SK-N-SH treated with all-trans-retinoic acid at 6 μM for 48 hours (cell line): ENCODE results near the gene TRIM72.

Experiments
- BACH2 ChIP-seq: fragments of 250-450 bp; sonication (Bioruptor Pico); IDR thresholded peaks from 2 replicates; pipeline ENCODE4 v1.9.0; 2021; ENCODE audit warnings: mild to moderate bottlenecking, borderline replicate concordance
- TF ChIP-seq, protein P1 (sequence below): fragments of 250-450 bp; sonication (Bioruptor Pico); IDR thresholded peaks from 2 replicates; pipeline ENCODE4 v1.8.0; 2020; ENCODE audit warnings: mild to moderate bottlenecking, moderate library complexity, borderline replicate concordance

- no peak for TF ChIP-seq BACH2 (CRISPR knock-in tag)
- TF ChIP-seq, protein P1, sequence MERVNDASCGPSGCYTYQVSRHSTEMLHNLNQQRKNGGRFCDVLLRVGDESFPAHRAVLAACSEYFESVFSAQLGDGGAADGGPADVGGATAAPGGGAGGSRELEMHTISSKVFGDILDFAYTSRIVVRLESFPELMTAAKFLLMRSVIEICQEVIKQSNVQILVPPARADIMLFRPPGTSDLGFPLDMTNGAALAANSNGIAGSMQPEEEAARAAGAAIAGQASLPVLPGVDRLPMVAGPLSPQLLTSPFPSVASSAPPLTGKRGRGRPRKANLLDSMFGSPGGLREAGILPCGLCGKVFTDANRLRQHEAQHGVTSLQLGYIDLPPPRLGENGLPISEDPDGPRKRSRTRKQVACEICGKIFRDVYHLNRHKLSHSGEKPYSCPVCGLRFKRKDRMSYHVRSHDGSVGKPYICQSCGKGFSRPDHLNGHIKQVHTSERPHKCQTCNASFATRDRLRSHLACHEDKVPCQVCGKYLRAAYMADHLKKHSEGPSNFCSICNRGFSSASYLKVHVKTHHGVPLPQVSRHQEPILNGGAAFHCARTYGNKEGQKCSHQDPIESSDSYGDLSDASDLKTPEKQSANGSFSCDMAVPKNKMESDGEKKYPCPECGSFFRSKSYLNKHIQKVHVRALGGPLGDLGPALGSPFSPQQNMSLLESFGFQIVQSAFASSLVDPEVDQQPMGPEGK, result no peak
Observed at GRCh38 chr16:31262084-31262483, 48.2 kb downstream of the TRIM72 start.
